NCI-H2227 (cell line): ENCODE results near the gene IL2RA.
"Not testable (repeated sequence)": the region's sequence is repeated elsewhere in the genome, so short reads cannot be mapped to it uniquely, and the experiment has no call there.

Experiments used
- DNase-seq: peaks from one replicate; lab custom pipeline; 2025; ENCODE audit not compliant: unreplicated experiment; lab: John Stamatoyannopoulos, UW

IL2RA gene

GRCh38 chr10:6044060-6044459 is 18.1 kb downstream of the IL2RA start:
- DNase-seq = no peak

GRCh38 chr10:6043377-6043776 is 18.8 kb downstream of the IL2RA start:
- not testable (repeated sequence) for DNase-seq

GRCh38 chr10:6040205-6040604 is 22.0 kb downstream of the IL2RA start:
- DNase-seq = no peak

DNA sequence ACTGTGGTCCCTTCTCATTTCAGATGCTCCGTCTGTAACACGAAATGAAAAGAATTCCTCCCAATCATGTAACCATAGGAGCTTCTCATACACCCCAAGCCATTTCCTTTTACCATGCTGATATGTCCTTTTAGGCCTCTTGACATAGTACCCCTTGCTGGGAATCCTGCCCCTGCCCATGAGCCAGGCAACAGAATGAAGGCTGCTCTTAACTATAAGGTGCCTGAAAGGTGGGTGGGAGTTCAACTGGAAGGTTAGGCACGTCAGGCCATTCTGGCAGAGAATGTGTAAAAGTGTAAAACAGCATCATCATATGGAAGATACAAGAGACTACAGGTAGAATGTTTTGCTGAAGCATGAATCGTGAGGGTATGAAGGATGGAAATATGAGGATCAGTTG is 22.5 kb downstream of the IL2RA start:
- DNase-seq = no peak

DNA sequence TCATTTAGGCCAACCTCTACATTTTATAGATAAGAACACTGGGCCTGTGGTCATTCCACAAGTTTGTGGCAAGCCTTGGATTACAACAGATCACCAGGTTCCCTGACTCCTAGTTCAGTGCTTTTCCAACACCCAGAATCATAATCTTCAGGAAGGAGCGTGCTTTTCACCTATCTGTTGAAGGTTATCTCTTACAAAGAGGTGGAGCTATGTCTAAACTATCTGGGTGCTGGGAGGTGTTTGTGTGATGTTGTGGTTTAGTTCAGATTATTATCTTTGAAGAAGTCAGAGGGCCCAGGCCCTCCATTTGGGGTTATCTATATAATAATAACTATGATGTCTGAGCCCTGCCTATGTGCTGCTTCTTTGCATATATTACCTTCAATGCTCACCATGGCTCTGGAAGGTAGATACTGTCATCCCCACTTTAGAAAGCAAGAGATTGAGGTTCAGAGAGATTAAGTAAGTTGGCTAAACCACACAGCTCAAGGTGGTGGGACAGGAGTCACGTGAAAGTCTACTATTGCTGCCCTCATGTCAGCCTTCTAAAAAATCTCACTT is 24.0 kb downstream of the IL2RA start:
- DNase-seq = no peak

DNA sequence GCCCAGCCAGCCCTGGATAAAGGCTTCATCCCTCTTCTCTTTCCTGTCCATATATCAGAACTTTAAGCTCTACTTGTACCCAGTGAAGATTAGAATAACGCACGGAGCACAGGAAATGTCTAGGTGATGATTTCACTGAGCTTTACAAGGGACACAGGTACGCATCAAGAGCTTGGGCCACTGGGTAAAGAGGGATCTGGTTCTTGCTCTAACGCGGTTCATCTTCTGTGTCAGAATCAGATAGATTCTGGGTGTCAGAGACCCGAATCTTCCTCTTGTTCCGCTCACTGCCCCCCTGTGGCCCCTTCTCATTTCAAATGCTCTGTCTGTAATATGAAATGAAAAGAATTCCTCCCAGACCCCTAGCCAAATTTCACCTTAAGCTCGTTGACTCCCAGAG is 24.7 kb downstream of the IL2RA start:
- no peak for DNase-seq

GRCh38 chr10:6036861-6037321 is 25.3 kb downstream of the IL2RA start:
- no peak for DNase-seq

- DNase-seq = no peak
These were observed 26.1 kb downstream of the IL2RA start for GRCh38 chr10:6035931-6036575.

GRCh38 chr10:6035101-6035834 is 26.9 kb downstream of the IL2RA start:
- no peak for DNase-seq

GRCh38 chr10:6034371-6034770 is 27.8 kb downstream of the IL2RA start:
- no peak for DNase-seq

GRCh38 chr10:6033954-6034353 is 28.2 kb downstream of the IL2RA start:
- no peak for DNase-seq

- DNase-seq = no peak
These were observed 31.2 kb downstream of the IL2RA start for GRCh38 chr10:6030940-6031339.

DNA sequence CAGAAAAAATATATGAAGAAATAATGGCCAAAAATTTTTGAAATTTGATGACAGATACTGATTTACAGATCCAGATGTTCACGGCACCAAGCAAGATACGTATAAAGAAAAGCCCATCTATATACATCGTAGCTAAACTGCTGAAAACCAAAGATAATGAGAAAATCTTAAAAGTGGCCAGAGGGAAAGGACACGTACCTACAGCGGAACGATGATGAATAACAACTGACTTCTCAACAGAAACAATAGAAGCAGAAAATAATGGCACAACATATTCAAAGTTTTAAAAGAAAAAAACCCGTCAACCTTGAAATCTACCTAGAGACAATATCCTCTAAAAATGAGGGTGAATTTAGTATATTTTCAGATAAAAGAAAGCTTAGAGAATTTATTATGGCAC is 31.9 kb downstream of the IL2RA start:
- DNase-seq = no peak

GRCh38 chr10:6027929-6028328 is 34.2 kb downstream of the IL2RA start:
- DNase-seq = no peak

DNA sequence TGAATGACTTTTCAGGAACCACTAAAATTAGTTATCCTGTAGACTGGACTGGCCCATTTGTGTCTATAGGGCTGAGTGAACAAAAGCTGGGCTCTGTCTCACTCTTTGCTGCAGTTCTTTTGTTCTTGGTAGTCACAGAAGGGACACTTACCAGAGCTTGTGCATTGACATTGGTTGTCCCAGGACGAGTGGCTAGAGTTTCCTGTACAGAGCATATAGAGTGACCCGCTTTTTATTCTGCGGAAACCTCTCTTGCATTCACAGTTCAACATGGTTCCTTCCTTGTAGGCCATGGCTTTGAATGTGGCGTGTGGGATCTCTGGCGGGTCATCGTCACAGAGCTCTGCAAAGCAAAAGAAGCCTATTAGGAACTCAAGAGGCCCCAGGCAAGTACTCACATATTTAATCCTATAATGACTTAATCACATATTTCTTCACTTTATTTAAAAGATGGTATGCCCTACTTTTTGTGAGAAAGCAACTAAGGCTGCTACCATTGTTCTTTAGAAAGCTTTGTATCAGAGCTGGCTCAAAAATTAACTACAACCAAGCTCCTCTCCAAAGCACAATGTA is 36.4 kb downstream of the IL2RA start:
- DNase-seq = no peak

DNA sequence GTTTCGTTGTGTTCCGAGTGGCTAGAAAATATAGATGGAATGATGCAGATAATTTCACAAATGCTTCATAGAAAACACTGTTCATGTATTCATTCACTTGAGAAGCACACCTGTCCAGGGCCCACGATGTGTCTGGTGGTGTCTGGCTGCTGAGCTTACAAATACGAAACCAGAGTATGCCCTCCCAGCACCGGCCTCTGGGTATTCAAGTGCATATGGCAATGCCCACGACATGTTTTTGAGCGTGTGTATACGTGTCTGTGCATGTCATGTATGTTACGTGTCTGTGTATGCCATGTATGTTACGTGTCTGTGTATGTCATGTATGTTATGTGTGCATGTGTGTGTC is 37.9 kb downstream of the IL2RA start:
- DNase-seq = no peak

GRCh38 chr10:6023661-6024333 is 38.4 kb downstream of the IL2RA start:
- no peak for DNase-seq

DNA sequence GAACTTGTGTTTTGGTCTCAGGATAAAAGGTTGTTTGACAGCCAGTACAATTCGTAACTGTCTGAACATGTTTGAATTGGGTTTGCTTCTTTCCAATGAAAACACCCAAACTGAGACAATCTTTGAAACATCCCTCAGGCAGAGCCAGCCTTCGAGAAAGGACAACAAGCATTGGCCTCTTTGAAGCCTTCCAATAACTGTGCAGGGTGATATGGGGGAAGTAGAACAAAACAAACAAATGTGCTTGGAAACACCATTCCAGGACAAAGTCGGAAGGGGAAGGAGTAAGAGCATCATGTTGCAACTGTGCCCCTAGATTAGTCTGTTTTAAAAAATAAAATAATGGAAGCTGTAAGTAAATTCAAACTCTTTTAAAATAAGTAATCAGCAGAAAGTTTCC is 39.5 kb downstream of the IL2RA start:
- no peak for DNase-seq

DNA sequence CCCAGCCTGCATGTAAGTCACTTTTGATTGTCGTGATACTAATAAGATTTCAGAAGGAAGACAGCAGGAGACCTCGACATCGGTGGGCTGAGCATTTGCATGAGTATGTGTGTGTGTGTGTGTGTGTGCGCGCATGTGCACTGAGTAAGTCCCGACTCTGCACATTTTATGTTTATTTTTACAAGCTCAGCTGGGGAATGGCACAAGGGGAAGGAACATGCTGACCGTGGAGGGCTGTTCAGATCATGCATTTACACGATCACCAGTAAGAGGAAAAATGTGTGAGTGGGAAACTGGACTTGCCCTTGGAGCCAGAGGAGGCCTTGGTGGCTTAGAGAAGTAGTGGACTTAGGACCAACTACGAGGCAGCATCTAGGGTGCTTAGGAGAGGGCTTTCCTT is 41.3 kb downstream of the IL2RA start:
- no peak for DNase-seq

GRCh38 chr10:6019796-6020195 is 42.4 kb downstream of the IL2RA start:
- no peak for DNase-seq

- DNase-seq = no peak
These were observed 43.0 kb downstream of the IL2RA start for GRCh38 chr10:6019010-6019782.
